Measurements from ENCODE around the gene SEMA3B. TPM values are rescaled to one million over a fixed set of nuclear protein-coding genes. Genes with fewer than 3 reads are reported as not detected.

SEMA3B gene
- total and polyA plus RNA-seq, 8 donors = 40.1 to 310 (median 103) TPM

- peaks cover 50 to 85% (median 66%) of the 10 kb centered on the region in 4 donors for H3K4me1 ChIP-seq
- intact Hi-C loops (cut with DNase I; ENCODE audit: low total_unique reads) = no loop called here
- WGBS, 5 donors = 83 to 90% (median 85%) methylated on average over 7 of the region's 7 CpGs
Observed at GRCh38 chr3:50262778-50263177, 6.2 kb upstream of the SEMA3B start.

DNA sequence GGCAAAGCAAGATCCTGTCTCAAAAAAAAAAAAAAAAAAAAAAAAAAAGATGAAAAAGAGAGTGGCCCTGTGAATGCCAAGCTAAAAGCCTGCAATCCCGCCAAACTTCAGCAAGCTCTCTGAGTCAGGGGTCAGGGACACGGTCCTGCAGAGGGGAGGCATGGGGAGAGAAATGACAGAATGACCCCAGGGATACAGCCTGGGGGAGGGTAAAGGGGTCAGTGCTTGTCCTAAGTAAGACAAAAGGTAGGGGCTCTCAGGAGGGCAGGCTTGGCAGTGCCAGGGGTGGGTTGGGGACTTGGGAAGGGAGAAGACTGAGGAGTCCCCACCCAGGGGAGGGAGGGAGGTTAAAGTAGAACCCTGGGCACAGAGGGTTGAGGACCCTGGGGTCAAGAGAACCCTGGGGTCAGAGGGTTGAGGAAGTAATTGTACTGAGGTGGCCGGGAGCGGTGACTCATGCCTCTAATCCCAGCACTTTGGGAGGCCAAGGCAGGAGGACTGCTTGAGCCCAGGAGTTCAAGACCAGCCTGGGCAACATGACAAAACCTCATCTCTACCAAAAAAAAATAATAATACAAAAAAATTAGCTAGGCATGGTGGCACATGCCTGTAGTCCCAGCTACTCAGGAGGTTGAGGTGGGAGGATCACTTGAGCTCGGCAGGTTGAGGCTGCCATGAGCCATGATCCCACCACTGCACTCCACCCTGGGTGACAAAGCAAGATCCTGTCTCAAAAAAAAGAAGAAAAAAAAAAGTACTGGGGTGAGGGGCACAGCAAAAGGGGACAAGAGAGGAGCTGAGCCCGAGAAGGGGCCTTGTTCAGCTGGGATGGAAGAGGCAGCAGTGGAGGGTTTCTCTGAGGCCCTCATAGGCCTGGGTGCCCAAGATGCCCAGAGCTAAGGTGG lies 5.2 kb upstream of the SEMA3B start:
- WGBS, 5 donors = 49 to 62% (median 56%) methylated on average over 6 of the region's 6 CpGs
- H3K4me3 ChIP-seq = no peak overlapping the region
- TF ChIP-seq, protein P1, sequence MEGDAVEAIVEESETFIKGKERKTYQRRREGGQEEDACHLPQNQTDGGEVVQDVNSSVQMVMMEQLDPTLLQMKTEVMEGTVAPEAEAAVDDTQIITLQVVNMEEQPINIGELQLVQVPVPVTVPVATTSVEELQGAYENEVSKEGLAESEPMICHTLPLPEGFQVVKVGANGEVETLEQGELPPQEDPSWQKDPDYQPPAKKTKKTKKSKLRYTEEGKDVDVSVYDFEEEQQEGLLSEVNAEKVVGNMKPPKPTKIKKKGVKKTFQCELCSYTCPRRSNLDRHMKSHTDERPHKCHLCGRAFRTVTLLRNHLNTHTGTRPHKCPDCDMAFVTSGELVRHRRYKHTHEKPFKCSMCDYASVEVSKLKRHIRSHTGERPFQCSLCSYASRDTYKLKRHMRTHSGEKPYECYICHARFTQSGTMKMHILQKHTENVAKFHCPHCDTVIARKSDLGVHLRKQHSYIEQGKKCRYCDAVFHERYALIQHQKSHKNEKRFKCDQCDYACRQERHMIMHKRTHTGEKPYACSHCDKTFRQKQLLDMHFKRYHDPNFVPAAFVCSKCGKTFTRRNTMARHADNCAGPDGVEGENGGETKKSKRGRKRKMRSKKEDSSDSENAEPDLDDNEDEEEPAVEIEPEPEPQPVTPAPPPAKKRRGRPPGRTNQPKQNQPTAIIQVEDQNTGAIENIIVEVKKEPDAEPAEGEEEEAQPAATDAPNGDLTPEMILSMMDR (IDR thresholded peaks at IDR 0.05) = no peak
- TF ChIP-seq POLR2A (IDR thresholded peaks at IDR 0.05) (no peak), POLR2AphosphoS5 (IDR thresholded peaks at IDR 0.05) (no peak), EP300 (IDR thresholded peaks at IDR 0.05) (no peak)
- peak overlapping the region; percentile 76 to 98 (median 95) for H3K27ac ChIP-seq
- H3K36me3 ChIP-seq = peaks cover 0 to 4% (median 2%) of the 10 kb centered on the region in 4 donors
- no peak for DNase-seq
- no peaks in the 10 kb centered on the region for H3K9me3 ChIP-seq
- H3K27me3 ChIP-seq = peaks cover 0 to 6% (median 0%) of the 10 kb centered on the region in 3 donors
- H3K4me1 ChIP-seq = peaks cover 60 to 89% (median 75%) of the 10 kb centered on the region in 4 donors
- intact Hi-C loops (cut with DNase I; ENCODE audit: low total_unique reads) = no loop called here

More at GRCh38 chr3:50262778-50263177, 6.2 kb upstream of the SEMA3B start:
- no peak overlapping the region for H3K4me3 ChIP-seq
- peaks cover 0 to 6% (median 0%) of the 10 kb centered on the region in 3 donors for H3K27me3 ChIP-seq
- no peak for DNase-seq
- TF ChIP-seq POLR2AphosphoS5 (IDR thresholded peaks at IDR 0.05) = no peak
- no peak for TF ChIP-seq EP300 (IDR thresholded peaks at IDR 0.05)
- no peak for TF ChIP-seq POLR2A (IDR thresholded peaks at IDR 0.05)
- TF ChIP-seq, protein P1 (IDR thresholded peaks at IDR 0.05) = no peak
- peaks cover 7 to 14% (median 11%) of the 10 kb centered on the region in 4 donors for H3K36me3 ChIP-seq
- H3K27ac ChIP-seq = peak overlapping the region in 4 of 5 donors; percentile 17 to 98 (median 96)
- H3K9me3 ChIP-seq = no peaks in the 10 kb centered on the region

DNA sequence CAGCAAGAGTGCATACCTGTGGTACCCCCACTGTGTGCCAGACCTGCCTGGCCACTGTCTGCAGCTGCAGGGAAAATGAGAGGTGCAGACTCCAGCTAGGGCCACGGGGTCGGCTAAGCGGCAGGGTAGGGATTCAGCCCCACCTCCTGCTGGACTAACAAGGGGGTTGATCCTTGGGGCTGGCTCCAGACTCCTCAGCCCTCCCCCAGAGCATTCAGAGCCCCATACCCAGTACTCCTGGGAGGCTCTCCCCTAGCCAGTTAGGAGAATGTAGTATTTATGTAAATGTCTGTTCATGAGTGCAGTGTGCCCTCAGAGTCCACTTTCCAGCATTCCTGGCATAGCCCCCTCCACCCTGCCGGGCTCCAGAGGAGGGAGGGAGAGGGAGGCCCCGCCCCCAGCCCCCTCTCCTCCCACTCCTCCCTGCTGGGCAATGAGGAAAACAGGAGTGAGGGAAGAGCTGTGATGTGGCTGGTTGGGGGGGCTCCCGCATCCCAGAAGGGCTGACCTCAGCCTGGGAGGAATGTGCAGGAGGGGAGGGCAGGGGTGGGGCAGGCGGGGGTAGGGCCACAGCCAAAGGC lies 4.5 kb upstream of the SEMA3B start:
- H3K4me1 ChIP-seq = peaks cover 65 to 89% (median 78%) of the 10 kb centered on the region in 4 donors
- no peak overlapping the region for H3K4me3 ChIP-seq
- H3K9me3 ChIP-seq = no peaks in the 10 kb centered on the region
- DNase-seq = peak; percentile 65 to 97
- TF ChIP-seq POLR2A (IDR thresholded peaks at IDR 0.05) = no peak
- TF ChIP-seq, protein P1 (IDR thresholded peaks at IDR 0.05) = no peak
- peak in 1 of 3 donors; percentile 59 for TF ChIP-seq POLR2AphosphoS5 (IDR thresholded peaks at IDR 0.05)
- peak overlapping the region; percentile 88 to 98 (median 95) for H3K27ac ChIP-seq
- 9 to 31% (median 15%) methylated on average over 5 to 7 of the region's 7 CpGs for WGBS, 5 donors
- intact Hi-C loops (cut with DNase I; ENCODE audit: low total_unique reads) = no loop called here
- H3K36me3 ChIP-seq = no peaks in the 10 kb centered on the region
- peaks cover 0 to 6% (median 0%) of the 10 kb centered on the region in 3 donors for H3K27me3 ChIP-seq

- WGBS, 5 donors = 48 to 62% (median 53%) methylated on average over 6 to 7 of the region's 7 CpGs
- H3K4me1 ChIP-seq = peaks cover 64 to 90% (median 78%) of the 10 kb centered on the region in 4 donors
- H3K36me3 ChIP-seq = no peaks in the 10 kb centered on the region
- H3K27me3 ChIP-seq = peaks cover 0 to 6% (median 0%) of the 10 kb centered on the region in 3 donors
- DNase-seq = peak in 1 of 2 donors; percentile 76
- no peak overlapping the region for H3K4me3 ChIP-seq
- H3K27ac ChIP-seq = peak overlapping the region; percentile 88 to 98 (median 95)
- H3K9me3 ChIP-seq = no peaks in the 10 kb centered on the region
- TF ChIP-seq POLR2AphosphoS5 (IDR thresholded peaks at IDR 0.05) (peak in 1 of 3 donors; percentile 7), POLR2A (IDR thresholded peaks at IDR 0.05) (no peak)
- intact Hi-C loops (cut with DNase I; ENCODE audit: low total_unique reads) = no loop called here
Observed at GRCh38 chr3:50264964-50265485, 3.9 kb upstream of the SEMA3B start.
